Neural cell (in vitro differentiated cells): ENCODE results near the gene CRTAP.

Experiments used
- CTCF ChIP-seq: fragments of 450-650 bp; IDR thresholded peaks from 2 replicates; pipeline ENCODE4 v1.5.1; 2014; ENCODE audit warnings: antibody characterized with exemption, mild to moderate bottlenecking, moderate library complexity; ENCODE audit not compliant: poor library complexity, severe bottlenecking
- EP300 ChIP-seq: fragments of 450-650 bp; conservative IDR thresholded peaks from 2 replicates; pipeline ENCODE4 v1.6.1; 2014; ENCODE audit warnings: antibody characterized with exemption, mild to moderate bottlenecking, moderate library complexity; ENCODE audit not compliant: poor library complexity, severe bottlenecking
- EZH2 ChIP-seq: fragments of 200-600, 300-800 bp; shearing (Covaris generic), sonication (generic); IDR thresholded peaks from 2 replicates; pipeline ENCODE4 v1.6.1; 2014; ENCODE audit warnings: antibody characterized with exemption, low read length, borderline replicate concordance, mild to moderate bottlenecking; ENCODE audit not compliant: insufficient read depth, poor library complexity, severe bottlenecking
- POLR2AphosphoS5 ChIP-seq: IDR thresholded peaks from 2 replicates; pipeline ENCODE4 v1.6.1; 2012
- RAD21 ChIP-seq: fragments of 450-650 bp; conservative IDR thresholded peaks from 2 replicates; pipeline ENCODE4 v1.6.1; 2014; ENCODE audit warnings: antibody characterized with exemption, mild to moderate bottlenecking, moderate library complexity
- TAF1 ChIP-seq: IDR thresholded peaks from 2 replicates; pipeline ENCODE4 v1.6.1; 2012; ENCODE audit warnings: low read depth
- TF ChIP-seq, protein P1 (sequence below): IDR thresholded peaks from 2 replicates; pipeline ENCODE4 v1.6.1; 2012; ENCODE audit warnings: borderline replicate concordance

- TF ChIP-seq EP300, result no peak
- TF ChIP-seq CTCF, result no peak
- TF ChIP-seq EZH2, result no peak
- TF ChIP-seq POLR2AphosphoS5, result no peak
- TF ChIP-seq TAF1, result no peak
- TF ChIP-seq, protein P1, sequence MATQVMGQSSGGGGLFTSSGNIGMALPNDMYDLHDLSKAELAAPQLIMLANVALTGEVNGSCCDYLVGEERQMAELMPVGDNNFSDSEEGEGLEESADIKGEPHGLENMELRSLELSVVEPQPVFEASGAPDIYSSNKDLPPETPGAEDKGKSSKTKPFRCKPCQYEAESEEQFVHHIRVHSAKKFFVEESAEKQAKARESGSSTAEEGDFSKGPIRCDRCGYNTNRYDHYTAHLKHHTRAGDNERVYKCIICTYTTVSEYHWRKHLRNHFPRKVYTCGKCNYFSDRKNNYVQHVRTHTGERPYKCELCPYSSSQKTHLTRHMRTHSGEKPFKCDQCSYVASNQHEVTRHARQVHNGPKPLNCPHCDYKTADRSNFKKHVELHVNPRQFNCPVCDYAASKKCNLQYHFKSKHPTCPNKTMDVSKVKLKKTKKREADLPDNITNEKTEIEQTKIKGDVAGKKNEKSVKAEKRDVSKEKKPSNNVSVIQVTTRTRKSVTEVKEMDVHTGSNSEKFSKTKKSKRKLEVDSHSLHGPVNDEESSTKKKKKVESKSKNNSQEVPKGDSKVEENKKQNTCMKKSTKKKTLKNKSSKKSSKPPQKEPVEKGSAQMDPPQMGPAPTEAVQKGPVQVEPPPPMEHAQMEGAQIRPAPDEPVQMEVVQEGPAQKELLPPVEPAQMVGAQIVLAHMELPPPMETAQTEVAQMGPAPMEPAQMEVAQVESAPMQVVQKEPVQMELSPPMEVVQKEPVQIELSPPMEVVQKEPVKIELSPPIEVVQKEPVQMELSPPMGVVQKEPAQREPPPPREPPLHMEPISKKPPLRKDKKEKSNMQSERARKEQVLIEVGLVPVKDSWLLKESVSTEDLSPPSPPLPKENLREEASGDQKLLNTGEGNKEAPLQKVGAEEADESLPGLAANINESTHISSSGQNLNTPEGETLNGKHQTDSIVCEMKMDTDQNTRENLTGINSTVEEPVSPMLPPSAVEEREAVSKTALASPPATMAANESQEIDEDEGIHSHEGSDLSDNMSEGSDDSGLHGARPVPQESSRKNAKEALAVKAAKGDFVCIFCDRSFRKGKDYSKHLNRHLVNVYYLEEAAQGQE, result no peak
- TF ChIP-seq RAD21, result no peak
Observed at GRCh38 chr3:33125840-33126239, 12.0 kb downstream of the CRTAP start.
